GM21526 (cell line): ENCODE measurements around the gene FOXRED2.

Experiments
- ATAC-seq: cut with Tn5 transposase; IDR thresholded peaks from one replicate; pipeline ENCODE4 v1.9.1; 2021; ENCODE audit warnings: moderate library complexity; ENCODE audit not compliant: unreplicated experiment, low FRiP score

Gene FOXRED2

DNA sequence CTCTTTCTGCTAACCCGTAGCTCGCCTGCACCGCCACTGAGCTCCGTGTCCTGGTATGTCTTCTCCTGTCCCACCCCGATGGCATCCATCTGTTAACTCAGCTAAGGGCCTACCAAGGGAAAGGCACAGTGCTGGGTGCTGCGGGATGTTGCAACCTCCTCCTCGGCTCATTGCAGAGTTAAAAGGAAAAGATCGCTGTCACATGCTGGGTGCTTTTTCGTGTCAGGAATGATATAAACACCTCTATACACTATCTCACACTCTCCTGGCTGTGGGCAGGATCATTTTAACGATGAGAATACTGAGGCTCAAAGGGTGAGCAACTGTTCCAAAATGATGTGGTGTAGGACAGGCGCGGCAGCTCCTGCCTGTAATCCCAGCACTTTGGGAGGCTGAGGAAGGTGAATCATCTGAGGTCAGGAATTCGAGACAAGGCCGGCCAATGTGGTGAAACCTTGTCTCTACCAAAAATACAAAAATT, 35.5 kb downstream of the FOXRED2 start:
- ATAC-seq = no peak

DNA sequence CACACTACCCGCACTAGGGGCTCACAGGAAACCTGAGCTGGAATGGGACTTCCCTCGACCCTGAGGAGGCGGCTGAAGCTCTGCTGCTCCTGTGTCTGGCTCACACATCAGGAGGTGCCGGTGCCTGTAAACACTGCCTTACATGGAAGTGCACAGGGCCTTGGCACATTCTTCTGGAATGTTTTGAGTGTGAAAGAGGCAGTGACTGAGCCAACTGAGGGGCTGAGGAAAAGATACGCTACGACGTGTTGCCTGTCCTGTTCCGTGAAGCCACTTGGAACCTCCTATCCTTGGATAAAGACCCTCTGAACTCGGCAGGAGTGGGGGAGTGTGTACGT, 35.9 kb downstream of the FOXRED2 start:
- ATAC-seq = no peak

DNA sequence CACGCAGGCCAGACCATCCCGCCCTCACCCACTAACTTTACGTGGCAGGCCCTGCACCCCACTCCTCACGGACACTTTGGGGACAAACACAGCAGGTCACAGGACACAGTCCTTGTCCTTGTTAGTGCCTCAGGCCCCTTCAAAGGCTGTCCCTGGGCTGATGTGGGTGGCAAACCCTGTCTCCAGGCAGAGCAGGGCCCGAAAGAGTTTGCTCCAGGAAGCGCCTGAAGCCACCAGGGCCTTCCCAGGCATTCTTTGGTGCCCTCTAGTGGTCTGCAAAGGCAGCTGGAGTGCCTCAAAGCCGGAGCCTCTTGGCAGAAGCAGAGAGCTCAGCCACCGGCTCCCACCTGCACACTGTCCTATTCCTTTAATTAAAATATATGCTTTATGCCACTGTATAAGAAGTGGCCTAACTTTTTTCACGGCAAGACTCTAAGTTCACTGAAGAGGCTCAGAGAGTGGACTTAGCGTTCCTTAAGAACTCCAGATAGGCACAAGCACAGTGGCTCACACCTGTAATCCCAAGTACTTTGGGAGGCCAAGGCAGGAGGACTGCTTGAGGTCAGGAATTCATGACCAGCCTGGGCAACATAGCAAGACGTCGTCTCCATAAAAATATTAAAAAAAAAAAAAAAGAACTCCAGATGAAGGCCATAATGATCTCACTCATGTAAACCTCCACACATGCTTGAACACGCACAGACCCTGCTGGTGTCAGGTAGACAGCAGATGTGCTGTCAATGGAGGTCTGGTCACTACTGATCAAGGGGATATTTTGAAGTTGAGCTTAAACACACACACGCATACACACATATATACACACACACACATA, 36.5 kb downstream of the FOXRED2 start:
- ATAC-seq = no peak

DNA sequence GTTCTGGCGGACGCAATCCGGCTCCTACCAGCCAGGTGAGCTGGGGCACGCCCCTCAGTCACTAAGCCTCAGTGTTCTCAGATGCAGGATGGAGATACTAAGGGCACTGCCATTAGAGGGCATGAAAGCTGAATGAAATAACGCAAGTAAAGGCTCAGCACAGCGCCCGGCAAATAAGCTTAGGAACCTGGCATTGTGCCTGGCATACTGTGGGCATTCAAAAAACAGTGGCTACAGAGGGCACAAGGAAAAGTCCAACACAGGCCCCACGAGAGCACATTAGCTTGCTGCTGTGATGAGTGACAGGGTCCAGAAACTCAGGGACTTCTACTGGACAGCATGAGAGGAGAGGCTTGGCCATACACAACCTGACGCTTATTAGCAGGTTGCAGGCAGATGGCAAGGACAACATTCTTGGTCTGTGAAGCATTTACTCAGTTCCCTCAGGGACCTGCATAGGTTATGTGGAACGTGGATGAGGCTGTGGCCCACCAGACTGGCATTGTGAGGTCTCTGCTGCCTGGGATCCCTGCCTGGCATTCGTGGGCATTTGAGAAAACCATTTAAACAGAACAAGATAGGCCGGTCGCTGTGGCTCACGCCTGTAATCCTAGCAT, 37.6 kb downstream of the FOXRED2 start:
- ATAC-seq = no peak

DNA sequence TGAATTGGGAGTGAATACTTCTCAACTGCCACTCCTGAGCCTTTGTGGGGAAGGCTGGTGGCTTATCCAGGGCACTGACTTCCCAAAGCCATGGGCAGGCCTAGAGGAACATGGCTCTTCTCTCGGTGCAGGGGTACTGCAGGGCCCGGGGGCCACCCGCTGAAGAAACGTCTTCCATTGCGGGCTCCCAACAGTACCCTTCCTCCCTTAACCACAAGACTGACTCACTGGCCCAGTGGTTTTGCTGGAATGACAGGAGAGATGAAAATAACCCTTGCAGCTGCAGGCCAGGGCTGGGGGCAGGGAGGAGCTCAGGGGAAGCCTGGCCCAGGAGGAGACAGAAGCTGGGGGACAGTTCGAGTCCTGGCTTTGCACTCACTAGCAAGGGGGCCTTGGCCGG, 38.9 kb downstream of the FOXRED2 start:
- ATAC-seq = no peak

DNA sequence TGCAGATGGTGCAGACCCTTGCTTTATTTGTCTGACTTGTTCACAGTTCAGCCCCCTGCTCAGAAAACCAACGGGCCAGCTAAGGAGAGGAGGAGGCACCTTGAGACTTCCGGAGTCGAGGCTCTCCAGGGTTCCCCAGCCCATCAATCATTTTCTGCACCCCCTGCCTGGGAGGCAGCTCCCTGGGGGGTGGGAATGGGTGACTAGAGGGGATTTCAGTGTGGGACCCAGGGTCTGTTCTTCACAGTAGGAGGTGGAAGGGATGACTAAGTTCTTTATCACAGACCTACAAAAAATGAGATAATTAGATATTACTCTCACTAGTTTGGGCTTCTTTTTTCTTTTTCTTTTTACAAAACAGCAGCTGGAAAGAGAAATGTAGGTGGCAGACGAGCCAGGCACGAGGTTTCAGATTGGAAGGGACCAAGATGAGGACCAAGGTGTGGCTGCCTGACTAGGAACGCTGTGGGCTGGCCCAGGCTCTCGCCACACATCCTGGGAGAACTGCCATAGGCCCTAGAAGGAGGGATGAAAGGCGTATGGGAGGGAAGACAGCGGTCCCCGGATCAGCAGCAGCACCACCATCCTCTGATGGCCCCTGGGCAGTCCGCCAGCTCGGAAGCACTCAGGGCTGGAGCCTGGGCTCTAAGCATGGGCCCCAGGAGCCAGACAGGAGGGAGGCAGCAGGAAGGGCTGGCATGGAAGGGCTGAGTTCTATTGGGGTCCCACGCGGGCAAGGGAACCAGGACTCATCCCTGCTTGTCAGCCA, 39.6 kb downstream of the FOXRED2 start:
- no peak for ATAC-seq

DNA sequence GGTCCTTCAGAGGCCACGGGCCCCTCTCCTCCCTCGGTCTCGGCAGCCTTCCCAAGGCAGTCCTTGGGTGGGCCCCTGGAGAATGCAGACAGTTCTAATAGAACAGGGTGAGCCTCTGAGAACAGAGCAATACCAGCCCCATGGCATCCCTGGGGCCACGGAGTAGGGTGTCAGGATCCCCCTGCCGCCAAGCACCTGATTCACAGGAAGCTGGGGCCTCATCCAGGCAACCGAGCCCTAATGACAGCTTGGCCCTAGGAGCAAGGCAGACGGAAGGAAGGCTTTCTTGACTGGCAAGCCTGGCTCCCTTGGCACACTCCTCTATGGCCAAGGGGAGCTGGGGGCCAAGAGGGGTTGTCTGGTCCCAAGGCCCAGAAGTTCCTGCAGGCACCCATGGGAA, 40.6 kb downstream of the FOXRED2 start:
- ATAC-seq = no peak

DNA sequence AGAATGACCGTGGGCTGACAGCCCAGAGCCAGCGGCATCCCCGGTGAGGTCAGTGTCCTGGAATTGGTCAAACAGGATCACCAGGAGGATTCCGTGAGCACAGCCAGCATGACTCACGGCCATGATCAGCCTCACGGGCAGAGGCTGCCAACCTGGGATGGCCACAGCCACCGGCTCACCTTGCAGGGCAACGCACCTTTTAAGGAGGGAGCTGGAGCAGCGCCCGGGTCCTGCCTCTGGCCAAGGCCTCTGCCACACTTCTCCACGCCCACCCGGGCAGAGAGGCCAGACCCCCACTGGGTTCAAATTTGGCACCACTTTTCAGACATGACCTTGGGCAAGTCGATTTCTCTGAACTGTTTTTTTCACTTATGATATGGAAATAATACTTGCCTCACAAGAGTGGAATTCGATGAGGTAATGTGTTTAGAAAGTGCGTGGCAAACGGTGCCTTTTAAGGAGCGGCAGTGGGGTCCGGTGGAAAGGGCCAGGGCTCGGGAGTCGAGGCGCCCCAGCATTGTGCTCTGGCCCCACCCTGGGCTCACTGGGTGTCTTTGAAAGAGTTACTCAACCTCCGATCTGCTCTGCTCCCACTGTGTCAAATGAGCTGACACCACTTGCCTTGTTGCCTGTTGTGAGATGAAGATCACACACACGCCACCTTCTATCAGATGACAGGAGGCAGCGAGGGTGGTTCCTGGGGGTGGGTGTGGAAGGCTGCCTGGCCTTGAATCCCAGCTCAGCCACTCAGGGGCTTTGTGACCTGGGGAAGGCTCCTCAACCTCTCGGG, 41.4 kb downstream of the FOXRED2 start:
- ATAC-seq = no peak

DNA sequence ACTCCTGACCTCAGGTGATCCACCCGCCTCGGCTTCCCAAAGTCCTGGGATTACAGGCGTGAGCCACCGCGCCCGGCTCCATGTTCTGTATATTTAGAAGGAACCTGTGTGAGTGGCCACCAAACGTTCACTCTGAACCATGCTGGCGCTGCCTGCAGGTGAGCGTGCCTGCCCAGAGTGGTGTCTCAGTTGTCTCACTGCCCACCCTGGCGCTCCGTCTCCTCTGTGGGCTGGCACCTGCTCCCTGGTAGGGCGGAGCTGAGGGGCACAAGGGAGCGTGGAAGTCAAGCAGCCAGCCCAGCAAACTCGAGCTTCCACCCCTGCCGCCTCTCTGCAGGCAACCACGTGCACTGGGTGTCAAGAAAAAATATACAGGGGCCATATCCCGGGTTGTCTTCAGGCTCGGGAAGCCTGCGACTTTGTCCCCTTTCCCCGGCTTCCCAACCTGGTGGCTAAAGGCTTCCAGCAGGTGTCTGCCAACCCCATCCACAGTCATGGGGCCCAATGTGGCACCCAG, 42.1 kb downstream of the FOXRED2 start:
- no peak for ATAC-seq

DNA sequence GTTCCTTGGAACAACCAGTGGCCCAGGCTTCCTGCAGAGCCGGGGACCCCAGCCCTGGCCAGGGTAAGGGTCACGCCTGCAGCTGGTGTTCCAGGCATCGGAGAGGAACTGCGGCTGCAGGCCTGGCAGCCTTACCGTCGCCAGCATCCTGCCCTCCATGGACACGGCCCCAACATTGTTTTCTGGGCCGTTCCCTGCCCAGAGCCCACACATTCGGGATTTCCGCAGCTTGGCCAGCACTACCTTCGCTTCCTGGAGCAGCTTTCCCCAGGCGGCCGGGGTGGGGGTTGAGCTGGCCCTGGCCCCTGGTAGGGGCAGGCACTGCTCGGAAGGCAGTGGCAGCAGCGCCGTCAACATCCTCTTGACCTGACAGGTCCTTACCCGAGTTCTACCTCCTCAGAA, 43.1 kb downstream of the FOXRED2 start:
- ATAC-seq = no peak

DNA sequence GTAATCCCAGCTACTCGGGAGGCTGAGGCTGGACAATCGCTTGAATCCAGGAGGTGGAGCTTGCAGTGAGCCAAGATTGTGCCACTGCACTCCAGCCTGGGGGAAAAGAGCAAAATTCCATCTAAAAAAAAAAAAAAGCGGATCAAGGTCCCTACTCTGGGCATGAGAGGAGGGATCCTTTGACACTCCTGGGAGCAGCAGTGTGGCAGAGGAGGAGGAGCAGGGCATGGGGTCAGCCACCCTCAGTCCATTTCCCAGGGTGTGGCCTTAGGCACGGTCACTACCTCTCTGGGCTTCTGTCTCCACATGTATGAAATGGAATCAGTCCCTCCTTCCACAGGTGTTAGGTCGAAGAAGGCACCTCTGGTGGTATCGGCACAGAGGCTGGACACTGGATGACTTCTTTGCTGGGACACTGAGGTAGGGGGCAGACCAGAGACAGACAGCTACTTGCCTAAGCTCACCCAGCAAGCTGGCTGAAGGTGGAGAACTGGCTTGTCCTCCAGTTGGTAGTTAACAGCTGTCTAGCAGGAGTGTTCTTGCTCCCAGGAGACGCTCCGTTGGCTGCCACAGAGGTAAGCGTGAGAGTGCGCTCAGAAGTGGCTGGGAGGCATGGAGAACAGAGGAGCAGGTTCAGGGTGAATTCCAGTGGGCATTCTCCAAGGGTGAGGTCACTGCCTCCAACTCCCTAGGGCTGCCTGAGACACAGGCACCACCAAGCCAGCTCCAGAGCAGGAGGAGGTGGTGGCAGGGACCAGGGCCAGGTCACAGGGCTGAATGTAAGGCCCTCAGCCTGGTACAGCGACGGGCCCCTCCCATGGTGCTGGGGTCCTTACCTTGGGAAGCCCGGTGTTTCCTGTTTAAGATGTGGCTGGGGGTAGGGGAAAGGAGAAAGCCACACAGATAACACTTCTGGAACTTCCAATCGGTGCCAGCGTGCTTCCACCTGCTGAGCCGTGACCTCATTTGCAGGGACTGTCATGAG, 44.9 kb downstream of the FOXRED2 start:
- ATAC-seq = no peak

DNA sequence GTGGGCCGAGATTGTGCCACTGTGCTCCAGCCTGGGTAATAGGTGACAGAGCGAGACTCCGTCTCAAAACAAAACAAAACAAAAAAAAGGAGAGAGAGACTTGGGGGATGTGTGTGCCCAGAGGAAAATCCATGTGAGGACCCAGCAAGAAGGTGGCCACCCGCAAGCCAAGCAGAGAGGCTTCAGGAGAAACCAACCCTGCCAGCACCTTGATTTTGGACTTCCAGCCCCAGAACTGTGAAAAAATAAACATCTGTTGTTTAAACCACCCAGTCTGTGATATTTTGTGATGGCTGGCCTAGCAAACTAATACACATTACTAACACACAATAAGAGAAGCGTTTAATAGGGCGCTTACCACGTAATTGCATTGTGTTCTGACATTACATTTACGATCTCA, 46.6 kb downstream of the FOXRED2 start:
- ATAC-seq = no peak

DNA sequence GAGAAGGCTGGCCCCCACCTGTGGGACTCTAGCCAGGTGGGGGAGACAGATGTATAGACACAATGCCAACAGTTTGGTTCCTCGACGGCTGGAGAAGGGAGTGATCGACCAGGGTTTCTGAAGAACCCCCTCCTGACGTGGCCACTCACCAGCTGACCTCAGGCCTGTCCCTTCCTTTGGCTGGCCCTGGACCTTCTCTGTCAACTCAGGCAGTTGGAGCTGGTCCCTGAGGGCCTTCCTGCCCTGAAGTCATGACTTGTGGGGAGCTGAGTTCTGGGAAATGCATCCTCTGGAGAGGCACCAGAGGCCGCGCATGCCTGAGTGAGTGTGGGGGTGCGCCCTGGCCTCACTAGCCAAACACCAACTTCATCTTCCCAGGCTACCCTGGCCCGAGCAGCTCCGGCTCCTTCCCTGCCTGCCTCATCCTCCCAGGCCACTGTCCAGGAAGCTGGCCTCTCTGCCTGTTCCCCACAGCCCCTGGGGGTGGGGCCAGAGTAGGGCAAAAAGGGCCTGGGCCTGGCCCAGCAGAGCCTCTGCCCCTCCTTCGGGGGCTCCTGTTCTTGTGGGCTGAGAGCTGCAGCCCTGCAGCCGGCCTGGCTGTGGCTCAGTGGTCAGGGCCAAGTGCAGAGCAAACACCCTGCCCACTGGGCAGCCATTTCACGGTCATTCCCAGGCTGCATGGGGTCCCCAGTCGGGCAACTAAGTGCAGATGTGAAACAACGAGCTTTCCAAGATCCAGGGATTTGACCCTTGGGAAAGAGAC, 49.0 kb downstream of the FOXRED2 start:
- ATAC-seq = no peak

DNA sequence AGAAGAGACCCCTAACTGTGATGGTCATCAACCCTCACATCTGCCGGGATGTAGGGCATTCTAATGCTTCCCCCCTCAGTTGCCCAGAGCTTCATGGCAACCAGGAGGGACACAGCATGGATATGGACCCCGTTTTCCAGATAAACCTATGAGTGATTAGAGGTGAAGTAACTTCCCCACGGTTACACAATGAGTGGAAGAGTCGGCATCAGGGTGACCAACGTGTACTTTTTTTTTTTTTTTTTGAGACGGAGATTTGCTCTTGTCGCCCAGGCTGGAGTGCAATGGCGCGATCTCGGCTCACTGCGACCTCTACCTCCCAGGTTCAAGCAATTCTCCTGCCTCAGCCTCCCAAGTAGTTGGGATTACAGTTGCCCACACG, 50.4 kb downstream of the FOXRED2 start:
- ATAC-seq = no peak

DNA sequence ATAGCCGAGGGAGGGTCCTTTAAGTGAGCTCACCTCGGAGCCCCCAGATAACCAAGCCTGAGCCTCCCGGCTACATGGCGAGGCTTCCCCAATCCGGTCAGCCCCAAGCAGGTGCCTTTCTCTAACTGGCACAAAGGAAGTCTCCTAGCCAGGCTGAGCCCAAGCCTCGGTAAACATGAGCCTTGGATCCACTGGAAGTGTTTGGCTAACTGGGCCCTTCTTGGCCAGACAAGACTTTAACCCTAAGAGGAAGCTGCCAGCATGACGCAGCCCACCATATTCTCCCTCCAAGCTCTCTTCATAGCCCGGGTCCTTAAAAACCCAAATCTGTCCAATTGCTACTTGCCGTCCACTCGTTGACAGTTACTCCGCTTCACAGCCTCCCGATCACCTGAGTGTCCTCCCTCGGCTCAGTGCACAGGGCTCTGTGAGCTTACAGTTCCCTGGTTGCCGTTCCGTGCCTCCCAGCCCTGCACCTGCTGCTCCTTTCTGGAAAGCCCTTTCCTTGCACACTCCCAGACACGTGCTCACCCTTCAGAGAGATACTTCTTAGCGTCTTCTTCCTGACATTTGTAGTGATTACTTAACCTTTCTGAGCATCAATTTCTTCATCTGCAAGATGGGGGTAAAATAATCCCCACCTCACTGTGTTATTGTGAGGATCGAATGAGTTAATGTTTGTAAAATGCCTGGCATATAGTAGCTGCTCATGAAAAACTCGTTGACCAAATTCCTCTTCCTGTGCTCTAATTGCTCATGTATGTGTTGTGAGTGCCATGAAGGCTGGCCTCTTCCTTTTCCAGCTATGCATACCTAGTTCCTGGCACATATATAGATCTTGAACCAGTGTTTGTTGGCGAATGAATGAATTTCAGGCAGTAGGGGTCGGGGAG, 51.0 kb downstream of the FOXRED2 start:
- no peak for ATAC-seq

DNA sequence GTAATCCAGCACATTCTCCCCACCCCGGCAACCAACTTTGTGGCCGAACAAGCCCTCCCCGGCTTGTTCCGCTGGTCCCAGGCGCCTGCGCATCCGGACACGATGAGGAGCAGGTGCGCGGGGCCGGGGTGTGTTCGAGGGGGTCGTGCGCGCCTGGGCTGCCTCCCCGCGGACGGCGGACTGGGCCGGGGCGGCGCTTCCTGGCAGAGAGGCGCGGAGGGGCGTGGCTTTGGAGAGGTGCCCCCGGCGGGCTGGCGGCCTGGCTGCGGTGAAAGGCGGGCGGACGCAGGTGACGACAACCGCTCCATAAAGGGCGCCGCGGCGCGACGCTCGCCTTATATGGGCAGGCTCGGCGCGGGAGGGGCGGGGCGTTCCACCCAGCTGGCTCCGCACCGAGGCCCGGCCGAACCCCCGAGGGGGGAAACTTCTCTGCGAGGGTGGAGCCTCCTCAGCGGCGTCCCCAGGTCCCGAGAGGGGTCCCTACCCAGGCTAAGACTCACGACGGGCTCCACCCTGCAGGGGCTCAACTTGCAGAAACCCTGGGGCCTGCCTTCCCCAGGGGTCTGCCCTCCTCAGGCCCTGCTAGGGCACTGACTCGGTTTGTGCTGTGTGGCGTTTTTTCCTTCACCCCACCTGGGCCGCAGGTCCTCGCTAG, 51.8 kb downstream of the FOXRED2 start:
- ATAC-seq = peak; percentile 48

DNA sequence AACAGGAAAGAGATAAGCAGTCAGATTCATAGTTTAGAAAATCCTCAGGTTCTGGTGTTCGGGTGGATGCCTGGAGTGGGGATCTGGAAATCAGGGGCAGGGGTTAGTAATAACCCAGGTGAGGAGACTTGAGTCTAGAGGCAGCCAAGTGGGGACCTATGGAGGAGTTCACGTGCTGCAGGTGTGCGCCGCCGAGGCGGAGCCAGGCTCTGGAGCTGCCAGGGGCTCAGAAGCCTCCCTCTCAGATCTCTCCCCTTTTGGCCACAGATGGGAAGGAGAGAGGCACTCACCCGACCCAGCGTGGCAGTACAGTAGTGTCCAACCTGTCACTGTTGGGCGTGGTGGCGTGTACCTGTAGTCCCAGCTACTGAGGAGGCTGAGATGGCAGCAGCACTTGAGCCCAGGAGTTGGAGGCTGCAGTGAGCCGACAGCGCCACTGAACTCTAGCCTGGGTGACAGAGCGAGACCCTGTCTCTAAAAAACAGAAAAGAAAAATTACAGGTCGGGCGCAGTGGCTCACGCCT, 52.9 kb downstream of the FOXRED2 start:
- ATAC-seq = no peak
